Measurements from ENCODE around the gene MB21D2. TPM values are rescaled to one million over a fixed set of nuclear protein-coding genes. Genes with fewer than 3 reads are reported as not detected.

The MB21D2 gene
- total RNA-seq, 1 donor = 25.0 TPM

GRCh38 chr3:192817506-192817905 lies 100.2 kb downstream of the MB21D2 start:
- DNase-seq (ENCODE audit: low read depth) = no peak
- TF ChIP-seq CTCF (IDR thresholded peaks at IDR 0.05; ENCODE audit: insufficient read depth, low read depth, low read length) = no peak
- no peak overlapping the region for H3K4me3 ChIP-seq (ENCODE audit: low read depth, low read length)

GRCh38 chr3:192817053-192817452 lies 100.6 kb downstream of the MB21D2 start:
- TF ChIP-seq CTCF (IDR thresholded peaks at IDR 0.05; ENCODE audit: insufficient read depth, low read depth, low read length) = no peak
- peak; percentile 67 for DNase-seq (ENCODE audit: low read depth)
- no peak overlapping the region for H3K4me3 ChIP-seq (ENCODE audit: low read depth, low read length)

GRCh38 chr3:192816351-192816750 lies 101.3 kb downstream of the MB21D2 start:
- peak; percentile 66 for TF ChIP-seq CTCF (IDR thresholded peaks at IDR 0.05; ENCODE audit: insufficient read depth, low read depth, low read length)
- no peak overlapping the region for H3K4me3 ChIP-seq (ENCODE audit: low read depth, low read length)
- peak; percentile 74 for DNase-seq (ENCODE audit: low read depth)

- no peak overlapping the region for H3K4me3 ChIP-seq (ENCODE audit: low read depth, low read length)
- DNase-seq (ENCODE audit: low read depth) = peak; percentile 80
- TF ChIP-seq CTCF (IDR thresholded peaks at IDR 0.05; ENCODE audit: insufficient read depth, low read depth, low read length) = peak; percentile 70
These were observed 104.8 kb downstream of the MB21D2 start for GRCh38 chr3:192812743-192813383.

GRCh38 chr3:192805711-192806110 lies 111.9 kb downstream of the MB21D2 start:
- TF ChIP-seq CTCF (IDR thresholded peaks at IDR 0.05; ENCODE audit: insufficient read depth, low read depth, low read length) = no peak
- DNase-seq (ENCODE audit: low read depth) = no peak
- H3K4me3 ChIP-seq (ENCODE audit: low read depth, low read length) = no peak overlapping the region

GRCh38 chr3:192804502-192804901 lies 113.2 kb downstream of the MB21D2 start:
- no peak for TF ChIP-seq CTCF (IDR thresholded peaks at IDR 0.05; ENCODE audit: insufficient read depth, low read depth, low read length)
- H3K4me3 ChIP-seq (ENCODE audit: low read depth, low read length) = no peak overlapping the region
- no peak for DNase-seq (ENCODE audit: low read depth)

Measured in fibroblast of villous mesenchyme (primary cell).